DOHH2 (cell line): ENCODE measurements around the gene TLNRD1.

ENCODE experiments used
- CTCF ChIP-seq: fragments of 200-600 bp; sonication (generic); IDR thresholded peaks from one replicate; pipeline ENCODE4 v1.5.1; 2014; ENCODE audit warnings: antibody characterized with exemption, mild to moderate bottlenecking, low read depth, low read length; ENCODE audit not compliant: poor library complexity, severe bottlenecking
- EZH2phosphoT487 ChIP-seq: fragments of 200-600 bp; sonication (generic); IDR thresholded peaks from 2 replicates; pipeline ENCODE4 v1.6.1; 2017; ENCODE audit warnings: borderline replicate concordance, mild to moderate bottlenecking, antibody characterized with exemption, low read length, moderate library complexity, mixed read lengths

GRCh38 chr15:80970658-80971057, 30.1 kb upstream of the TLNRD1 start:
- TF ChIP-seq CTCF = no peak
- no peak for TF ChIP-seq EZH2phosphoT487
